Measurements from ENCODE around the gene CKAP4. TPM values are rescaled to one million over a fixed set of nuclear protein-coding genes. Genes with fewer than 3 reads are reported as not detected.

CKAP4 gene
- total and polyA plus RNA-seq, 2 of the 13 experiments (the other 11 are each of a cell fraction or from before 2014, with no cell fraction given): 39.2 to 70.2 TPM

- TF ChIP-seq LRRFIP1 (CRISPR knock-in tag; conservative IDR thresholded peaks at IDR 0.05) (no peak), AHR (CRISPR knock-in tag; IDR thresholded peaks at IDR 0.05) (peak; percentile 71; the same call in 1 of the 2 replicates), REPIN1 (CRISPR knock-in tag; IDR thresholded peaks at IDR 0.05; ENCODE audit: borderline replicate concordance, low read depth) (peak; percentile 27; the same call in 1 of the 2 replicates), YY1 (IDR thresholded peaks at IDR 0.05; ENCODE audit: insufficient read depth, insufficient replicate concordance, low read depth, low read length) (no peak), ZNF883 (CRISPR knock-in tag; IDR thresholded peaks at IDR 0.05; ENCODE audit: not compliant biosample characterization) (no peak), ZNF792 (CRISPR knock-in tag; IDR thresholded peaks at IDR 0.05) (peak; percentile 71; the same call in 1 of the 2 replicates), MAFF (IDR thresholded peaks at IDR 0.05; ENCODE audit: low read depth, low read length) (no peak), CBX2 (IDR thresholded peaks at IDR 0.05; ENCODE audit: low read depth, low read length) (no peak), CBX2 (CRISPR knock-in tag; IDR thresholded peaks at IDR 0.05; ENCODE audit: low read depth) (no peak), ZNF773 (CRISPR knock-in tag; IDR thresholded peaks at IDR 0.05; ENCODE audit: borderline replicate concordance) (no peak), ZNF180 (CRISPR knock-in tag; IDR thresholded peaks at IDR 0.05; ENCODE audit: borderline replicate concordance, low read depth) (no peak), ZNF20 (CRISPR knock-in tag; IDR thresholded peaks at IDR 0.05) (no peak), GZF1 (CRISPR knock-in tag; IDR thresholded peaks at IDR 0.05) (no peak), JUND (CRISPR knock-in tag; IDR thresholded peaks at IDR 0.05) (peak; percentile 89), ZNF780A (CRISPR knock-in tag; IDR thresholded peaks at IDR 0.05) (no peak), ZNF781 (CRISPR knock-in tag; IDR thresholded peaks at IDR 0.05; ENCODE audit: borderline replicate concordance, not compliant biosample characterization) (peak; percentile 34), ZNF777 (CRISPR knock-in tag; IDR thresholded peaks at IDR 0.05) (no peak), ZNF362 (CRISPR knock-in tag; IDR thresholded peaks at IDR 0.05; ENCODE audit: borderline replicate concordance) (no peak), IKZF4 (CRISPR knock-in tag; IDR thresholded peaks at IDR 0.05; ENCODE audit: borderline replicate concordance, low read depth, not compliant biosample characterization) (peak; percentile 27), ZNF234 (CRISPR knock-in tag; conservative IDR thresholded peaks at IDR 0.05) (no peak), ZNF616 (CRISPR knock-in tag; IDR thresholded peaks at IDR 0.05; ENCODE audit: low read depth) (no peak), ZNF713 (CRISPR knock-in tag; IDR thresholded peaks at IDR 0.05) (no peak), U2AF1 (optimal IDR thresholded peaks at IDR 0.05; ENCODE audit: low read depth, low read length) (no peak), KDM5B (CRISPR knock-in tag; IDR thresholded peaks at IDR 0.05; ENCODE audit: borderline replicate concordance) (no peak)
- TF ChIP-seq, protein P1, sequence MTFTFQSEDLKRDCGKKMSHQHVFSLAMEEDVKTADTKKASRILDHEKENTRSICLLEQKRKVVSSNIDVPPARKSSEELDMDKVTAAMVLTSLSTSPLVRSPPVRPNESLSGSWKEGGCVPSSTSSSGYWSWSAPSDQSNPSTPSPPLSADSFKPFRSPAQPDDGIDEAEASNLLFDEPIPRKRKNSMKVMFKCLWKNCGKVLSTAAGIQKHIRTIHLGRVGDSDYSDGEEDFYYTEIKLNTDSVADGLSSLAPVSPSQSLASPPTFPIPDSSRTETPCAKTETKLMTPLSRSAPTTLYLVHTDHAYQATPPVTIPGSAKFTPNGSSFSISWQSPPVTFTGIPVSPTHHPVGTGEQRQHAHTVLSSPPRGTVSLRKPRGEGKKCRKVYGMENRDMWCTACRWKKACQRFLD (CRISPR knock-in tag; IDR thresholded peaks at IDR 0.05; ENCODE audit: borderline replicate concordance): no peak
Observed at GRCh38 chr12:106284358-106285105, 36.7 kb upstream of the CKAP4 start (continued).

Measured in HepG2 (cell line).